DND-41 (cell line): ENCODE results near the gene TBC1D21.

Experiments
- ATAC-seq: fragments of 200-7000 bp; cut with Tn5 transposase; 3 replicates; pipeline ENCODE4 v1.9.1; 2021; ENCODE audit warnings: low read depth; ENCODE audit not compliant: insufficient read depth
- DNase-seq: peaks from one replicate; pipeline ENCODE4 v3.0.0-alpha.2; 2020
- H2AFZ ChIP-seq: 2 replicates; pipeline ENCODE4 v1.6.0; 2012; ENCODE audit warnings: low read depth, low read length
- H3K27ac ChIP-seq: 2 replicates; pipeline ENCODE4 v1.5.1; 2012; ENCODE audit warnings: low read length, inconsistent platforms
- H3K27me3 ChIP-seq: fragments of 200-600 bp; sonication (generic); 2 replicates; pipeline ENCODE4 v1.6.0; 2012; ENCODE audit warnings: low read length, mild to moderate bottlenecking, inconsistent platforms; ENCODE audit not compliant: insufficient read depth, poor library complexity
- H3K36me3 ChIP-seq: 2 replicates; pipeline ENCODE4 v1.5.1; 2012; ENCODE audit warnings: low read length, inconsistent platforms; ENCODE audit not compliant: insufficient read depth
- H3K4me1 ChIP-seq: 2 replicates; pipeline ENCODE4 v1.5.1; 2012; ENCODE audit warnings: mild to moderate bottlenecking, low read length; ENCODE audit not compliant: insufficient read depth
- H3K4me2 ChIP-seq: 2 replicates; pipeline ENCODE4 v1.6.0; 2012; ENCODE audit warnings: mild to moderate bottlenecking, moderate library complexity, low read length, inconsistent platforms; ENCODE audit not compliant: insufficient read depth
- H3K4me3 ChIP-seq, 2 experiments: fragments of 200-600 bp in 1 of 2; shearing (Covaris generic) in 1 of 2; 2 replicates each; pipeline ENCODE4 v1.5.1; 2012 to 2016; ENCODE audit warnings: inconsistent platforms in 2 of 2, low read length in 2 of 2, mild to moderate bottlenecking in 2 of 2, low read depth in 1 of 2, moderate library complexity in 1 of 2
- H3K79me2 ChIP-seq: 2 replicates; pipeline ENCODE4 v1.6.0; 2012; ENCODE audit warnings: low read length, inconsistent platforms; ENCODE audit not compliant: insufficient read depth
- H3K9ac ChIP-seq: 2 replicates; pipeline ENCODE4 v1.6.0; 2012; ENCODE audit warnings: low read depth, mild to moderate bottlenecking, inconsistent platforms, low read length, moderate library complexity
- H3K9me3 ChIP-seq: 2 replicates; pipeline ENCODE4 v1.5.1; 2012; ENCODE audit warnings: low read length, moderate library complexity, mild to moderate bottlenecking, inconsistent platforms; ENCODE audit not compliant: insufficient read depth, severe bottlenecking
- H4K20me1 ChIP-seq: 2 replicates; pipeline ENCODE4 v1.6.0; 2012; ENCODE audit warnings: low read length; ENCODE audit not compliant: insufficient read depth
- EZH2 ChIP-seq: IDR thresholded peaks from 3 replicates; pipeline ENCODE4 v1.6.1; 2012; ENCODE audit warnings: borderline replicate concordance, low read depth, mild to moderate bottlenecking, moderate library complexity, low read length, inconsistent platforms; ENCODE audit not compliant: severe bottlenecking
- TF ChIP-seq, protein P1 (sequence below): IDR thresholded peaks from 2 replicates; pipeline ENCODE4 v1.5.1; 2012; ENCODE audit warnings: borderline replicate concordance, low read length, moderate library complexity, mild to moderate bottlenecking; ENCODE audit not compliant: poor library complexity, severe bottlenecking; ENCODE audit errors: extremely low read depth

The TBC1D21 gene

GRCh38 chr15:73918784-73919183 lies 45.4 kb downstream of the TBC1D21 start:
- Histone ChIP-seq H3K27me3 (no peaks in the 10 kb centered on the region), H3K4me1 (no peaks in the 10 kb centered on the region), H3K4me3 (no peak overlapping the region), H3K4me2 (no peak overlapping the region), H3K79me2 (no peaks in the 10 kb centered on the region), H2AFZ (no peak overlapping the region), H4K20me1 (no peaks in the 10 kb centered on the region), H3K9me3 (no peaks in the 10 kb centered on the region), H3K36me3 (no peaks in the 10 kb centered on the region), H3K9ac (no peak overlapping the region), H3K27ac (no peak overlapping the region)
- TF ChIP-seq, protein P1, sequence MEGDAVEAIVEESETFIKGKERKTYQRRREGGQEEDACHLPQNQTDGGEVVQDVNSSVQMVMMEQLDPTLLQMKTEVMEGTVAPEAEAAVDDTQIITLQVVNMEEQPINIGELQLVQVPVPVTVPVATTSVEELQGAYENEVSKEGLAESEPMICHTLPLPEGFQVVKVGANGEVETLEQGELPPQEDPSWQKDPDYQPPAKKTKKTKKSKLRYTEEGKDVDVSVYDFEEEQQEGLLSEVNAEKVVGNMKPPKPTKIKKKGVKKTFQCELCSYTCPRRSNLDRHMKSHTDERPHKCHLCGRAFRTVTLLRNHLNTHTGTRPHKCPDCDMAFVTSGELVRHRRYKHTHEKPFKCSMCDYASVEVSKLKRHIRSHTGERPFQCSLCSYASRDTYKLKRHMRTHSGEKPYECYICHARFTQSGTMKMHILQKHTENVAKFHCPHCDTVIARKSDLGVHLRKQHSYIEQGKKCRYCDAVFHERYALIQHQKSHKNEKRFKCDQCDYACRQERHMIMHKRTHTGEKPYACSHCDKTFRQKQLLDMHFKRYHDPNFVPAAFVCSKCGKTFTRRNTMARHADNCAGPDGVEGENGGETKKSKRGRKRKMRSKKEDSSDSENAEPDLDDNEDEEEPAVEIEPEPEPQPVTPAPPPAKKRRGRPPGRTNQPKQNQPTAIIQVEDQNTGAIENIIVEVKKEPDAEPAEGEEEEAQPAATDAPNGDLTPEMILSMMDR: no peak
- TF ChIP-seq EZH2: no peak
- no peak for DNase-seq
- no peak for ATAC-seq

DNA sequence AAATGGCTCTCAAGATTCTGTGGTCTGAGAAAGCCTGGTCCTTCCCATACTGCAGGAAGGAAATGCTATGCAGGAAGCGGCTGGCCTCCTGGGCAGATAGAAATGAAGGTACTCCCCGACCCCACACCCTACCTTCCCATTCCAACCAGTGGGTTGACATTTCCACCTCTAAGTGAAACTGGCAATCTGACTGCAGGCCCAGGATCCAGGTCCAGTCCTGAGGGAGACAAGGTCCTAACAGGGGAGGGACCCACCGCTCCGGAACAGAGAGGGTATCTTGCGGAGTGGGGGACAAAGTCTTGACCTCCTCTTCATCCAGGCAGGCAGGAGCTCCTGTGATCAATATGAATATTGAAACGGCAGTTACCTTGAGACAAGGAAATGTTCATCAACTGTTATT lies 46.3 kb downstream of the TBC1D21 start:
- DNase-seq (no peak), ATAC-seq (no peak)
- Histone ChIP-seq H3K27me3 (no peaks in the 10 kb centered on the region), H3K4me3 (no peak overlapping the region), H3K27ac (no peak overlapping the region), H3K36me3 (no peaks in the 10 kb centered on the region), H3K4me1 (no peaks in the 10 kb centered on the region), H3K79me2 (no peaks in the 10 kb centered on the region), H3K9ac (no peak overlapping the region), H3K9me3 (no peaks in the 10 kb centered on the region), H4K20me1 (no peaks in the 10 kb centered on the region), H2AFZ (no peak overlapping the region), H3K4me2 (no peak overlapping the region)
- TF ChIP-seq, protein P1: no peak
- TF ChIP-seq EZH2: no peak

- ATAC-seq (no peak), DNase-seq (no peak)
- Histone ChIP-seq H3K36me3 (no peaks in the 10 kb centered on the region), H3K4me3 (no peak overlapping the region), H4K20me1 (no peaks in the 10 kb centered on the region), H3K9me3 (no peaks in the 10 kb centered on the region), H3K4me1 (no peaks in the 10 kb centered on the region), H3K4me2 (no peak overlapping the region), H3K27ac (no peak overlapping the region), H3K79me2 (no peaks in the 10 kb centered on the region), H3K9ac (no peak overlapping the region), H3K27me3 (no peaks in the 10 kb centered on the region), H2AFZ (no peak overlapping the region)
- TF ChIP-seq, protein P1: no peak
- TF ChIP-seq EZH2: no peak
Measured at GRCh38 chr15:73921254-73921925, 48.0 kb downstream of the TBC1D21 start.
